ENCODE data around the gene XPO1.
"Not testable (repeated sequence)": the region's sequence is repeated elsewhere in the genome, so short reads cannot be mapped to it uniquely, and the experiment has no call there.

The XPO1 gene

GRCh38 chr2:61465045-61465444 lies 73.1 kb downstream of the XPO1 start:
- DNase-seq = no peak

DNA sequence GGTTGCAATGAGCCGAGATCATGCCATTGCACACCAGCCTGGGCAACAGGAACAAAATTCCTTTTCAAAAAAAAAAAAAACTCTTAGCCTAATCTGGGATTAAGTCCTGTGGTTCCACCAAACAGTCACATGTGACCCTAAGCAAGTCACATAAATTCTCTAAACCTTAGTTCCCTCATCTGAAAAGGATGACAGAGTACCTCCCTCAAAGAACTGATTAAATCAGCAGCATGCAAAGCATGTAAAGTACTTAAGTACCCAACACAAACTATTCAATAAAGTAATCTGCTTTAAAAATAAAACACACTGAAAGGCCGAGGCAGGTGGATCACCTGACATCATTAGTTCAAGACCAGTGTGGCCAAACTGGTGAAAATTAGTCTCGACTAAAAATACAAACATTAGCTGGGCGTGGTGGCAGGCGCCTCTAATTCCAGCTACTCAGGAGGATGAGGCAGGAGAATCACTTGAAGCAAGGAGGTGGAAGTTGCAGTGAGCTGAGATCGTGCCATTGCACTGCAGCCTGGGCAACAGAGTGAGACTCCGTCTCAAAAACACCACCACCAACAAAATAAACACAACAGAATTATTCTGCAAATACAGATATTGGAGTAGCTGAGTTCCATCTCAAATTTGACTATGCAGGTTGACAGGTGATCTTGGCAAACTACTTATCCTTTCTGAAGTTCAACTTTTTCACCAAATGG lies 74.2 kb downstream of the XPO1 start:
- DNase-seq = no peak

- DNase-seq = no peak
Measured at GRCh38 chr2:61461404-61461803, 76.8 kb downstream of the XPO1 start.

- no peak for DNase-seq
Measured at GRCh38 chr2:61460163-61460562, 78.0 kb downstream of the XPO1 start.

- no peak for DNase-seq
Measured at GRCh38 chr2:61456746-61457420, 81.3 kb downstream of the XPO1 start.

- DNase-seq = no peak
Measured at GRCh38 chr2:61456070-61456745, 81.9 kb downstream of the XPO1 start.

GRCh38 chr2:61454972-61455371 lies 83.2 kb downstream of the XPO1 start:
- DNase-seq = not testable (repeated sequence)

DNA sequence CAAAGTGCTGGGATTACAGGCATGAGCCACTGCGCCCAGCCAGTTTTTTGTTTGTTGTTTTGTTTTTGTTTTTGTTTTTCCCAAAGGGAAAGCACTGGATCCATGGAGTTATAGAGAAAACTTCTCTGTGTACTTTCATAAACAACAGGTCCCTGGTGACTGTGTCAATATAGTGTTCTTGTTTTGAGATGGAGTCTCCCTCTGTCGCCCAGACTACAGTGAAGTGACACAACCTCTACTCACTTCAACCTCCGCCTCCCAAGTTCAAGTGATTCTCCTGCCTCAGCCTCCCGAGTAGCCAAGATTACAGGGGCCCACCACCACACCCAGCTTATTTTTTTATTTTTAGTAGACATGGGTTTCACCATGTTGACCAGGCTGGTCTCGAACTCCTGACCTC lies 83.8 kb downstream of the XPO1 start:
- no peak for DNase-seq

DNA sequence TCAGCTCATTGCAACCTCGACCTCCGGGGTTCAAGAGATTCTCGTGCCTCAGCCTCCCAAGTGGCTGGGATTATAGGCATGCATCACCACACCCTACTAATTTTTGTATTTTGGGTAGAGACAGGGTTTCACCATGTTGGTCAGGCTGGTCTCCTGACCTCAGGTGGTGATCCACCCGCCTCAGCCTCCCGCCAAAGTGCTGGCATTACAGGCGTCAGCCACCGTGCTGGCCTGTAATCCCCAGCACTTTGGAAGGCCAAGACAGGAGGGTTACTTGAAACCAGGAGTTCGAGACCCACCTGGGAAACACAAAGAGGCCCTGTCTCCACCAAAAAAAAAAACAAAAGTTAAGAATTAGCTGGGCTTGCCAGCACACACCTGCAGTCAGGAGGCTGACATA lies 85.8 kb downstream of the XPO1 start:
- no peak for DNase-seq

DNA sequence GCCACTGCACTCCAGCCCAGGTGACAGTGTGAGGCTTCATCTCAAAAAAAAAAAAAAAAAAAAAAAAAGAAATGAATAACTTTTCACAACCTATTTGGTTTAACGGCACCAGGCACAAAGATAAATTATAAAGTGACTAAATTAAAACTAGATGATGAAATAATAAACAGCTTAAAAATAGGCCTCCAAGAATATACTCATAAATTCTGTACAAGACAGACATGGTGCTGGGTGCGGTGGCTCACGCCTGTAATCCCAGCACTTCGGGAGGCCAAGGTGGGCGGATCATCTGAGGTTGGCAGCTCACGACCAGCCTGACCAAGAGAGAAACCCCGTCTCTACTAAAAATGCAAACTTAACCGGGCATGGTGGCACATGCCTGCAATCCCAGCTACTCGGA lies 87.0 kb downstream of the XPO1 start:
- DNase-seq = no peak

GRCh38 chr2:61450144-61450543 lies 88.0 kb downstream of the XPO1 start:
- no peak for DNase-seq

- no peak for DNase-seq
Measured at GRCh38 chr2:61448229-61448628, 89.9 kb downstream of the XPO1 start.

DNA sequence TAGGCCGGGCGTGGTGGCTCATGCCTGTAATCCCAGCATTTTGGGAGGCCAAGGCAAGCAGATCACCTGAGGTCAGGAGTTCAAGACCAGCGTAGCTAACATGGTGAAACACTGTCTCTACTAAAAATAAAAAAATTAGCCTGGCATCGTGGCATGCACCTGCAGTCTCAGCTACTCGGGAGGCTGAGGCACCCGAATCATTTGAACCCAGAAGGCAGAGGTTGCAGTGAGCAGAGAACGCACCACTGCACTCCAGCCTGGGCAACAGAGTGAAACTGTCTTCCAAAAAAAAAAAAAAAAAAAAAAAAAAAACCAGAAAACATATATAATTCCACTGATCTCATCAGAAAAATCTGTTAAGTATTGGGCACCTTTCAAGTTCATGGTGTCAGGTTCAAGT lies 91.2 kb downstream of the XPO1 start:
- not testable (repeated sequence) for DNase-seq

GRCh38 chr2:61443342-61444041 lies 94.7 kb downstream of the XPO1 start:
- DNase-seq = no peak

GRCh38 chr2:61439241-61440002 lies 98.7 kb downstream of the XPO1 start:
- no peak for DNase-seq

- no peak for DNase-seq
Measured at GRCh38 chr2:61438670-61439069, 99.5 kb downstream of the XPO1 start.

- no peak for DNase-seq
Measured at GRCh38 chr2:61437170-61437569, 101.0 kb downstream of the XPO1 start.

DNA sequence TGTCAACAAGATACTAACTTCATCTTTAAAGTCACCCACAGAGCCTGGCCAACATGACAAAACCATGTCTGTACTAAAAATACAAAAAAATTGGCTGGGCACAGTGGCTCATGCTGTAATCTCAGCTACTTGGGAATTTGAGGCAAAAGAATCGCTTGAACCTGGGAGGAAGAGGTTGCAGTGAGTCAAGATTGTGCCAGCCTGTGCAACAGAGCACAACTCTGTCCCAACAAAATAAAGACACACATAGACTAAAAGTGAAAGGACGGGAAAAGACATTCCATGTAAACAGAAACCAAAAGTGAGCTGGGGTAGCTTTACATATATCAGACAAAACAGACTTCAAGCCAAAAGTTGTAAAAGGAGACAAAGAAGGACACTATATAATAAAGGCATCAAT lies 102.1 kb downstream of the XPO1 start:
- no peak for DNase-seq

GRCh38 chr2:61435291-61435690 lies 102.9 kb downstream of the XPO1 start:
- DNase-seq = no peak

GRCh38 chr2:61434314-61434713 lies 103.8 kb downstream of the XPO1 start:
- no peak for DNase-seq

- no peak for DNase-seq
Measured at GRCh38 chr2:61433606-61434005, 104.5 kb downstream of the XPO1 start.

DNA sequence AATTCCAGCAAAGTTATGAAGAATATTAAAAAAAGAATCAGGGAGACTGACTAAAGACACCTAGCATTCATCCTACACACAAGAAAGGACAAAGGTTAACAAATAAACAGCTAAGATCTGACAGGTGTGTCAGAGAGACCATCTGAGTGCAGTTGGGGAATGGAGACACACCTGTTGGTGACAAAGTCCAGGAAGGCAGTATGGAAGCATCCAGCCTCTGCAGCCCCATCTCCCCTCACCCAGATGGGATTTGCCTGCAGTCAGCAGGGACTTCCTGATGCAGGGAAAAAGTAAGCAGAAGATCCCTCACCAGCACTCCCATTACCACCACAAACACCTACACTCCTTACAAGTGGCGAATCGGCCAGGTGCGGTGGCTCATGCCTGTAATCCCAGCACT lies 105.2 kb downstream of the XPO1 start:
- DNase-seq = no peak

DNA sequence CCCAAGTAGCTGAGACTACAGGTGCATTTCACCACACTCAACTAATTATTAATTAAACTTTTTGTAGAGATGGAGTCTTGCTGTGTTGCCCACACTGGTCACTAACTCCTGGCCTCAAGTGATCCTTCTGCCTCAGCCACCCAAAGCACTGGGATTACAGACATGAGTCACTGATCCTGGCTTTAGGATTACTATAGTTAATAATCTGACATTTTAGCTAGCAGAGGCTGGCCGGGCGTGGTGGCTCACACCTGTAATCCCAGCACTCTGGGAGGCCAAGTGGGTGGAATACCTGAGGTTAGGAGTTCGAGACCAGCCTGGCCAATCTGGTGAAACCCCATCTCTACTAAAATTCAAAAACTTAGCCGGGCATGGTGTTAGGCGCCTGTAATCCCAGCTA lies 106.8 kb downstream of the XPO1 start:
- DNase-seq = no peak

Measured in NCI-H446 (cell line).